ENCODE measurements around the gene ENPP3. TPM values are rescaled to one million over a fixed set of nuclear protein-coding genes. Genes with fewer than 3 reads are reported as not detected.

The ENPP3 gene
- total and polyA plus RNA-seq, 2 experiments from 2014 or later, result not detected

DNA sequence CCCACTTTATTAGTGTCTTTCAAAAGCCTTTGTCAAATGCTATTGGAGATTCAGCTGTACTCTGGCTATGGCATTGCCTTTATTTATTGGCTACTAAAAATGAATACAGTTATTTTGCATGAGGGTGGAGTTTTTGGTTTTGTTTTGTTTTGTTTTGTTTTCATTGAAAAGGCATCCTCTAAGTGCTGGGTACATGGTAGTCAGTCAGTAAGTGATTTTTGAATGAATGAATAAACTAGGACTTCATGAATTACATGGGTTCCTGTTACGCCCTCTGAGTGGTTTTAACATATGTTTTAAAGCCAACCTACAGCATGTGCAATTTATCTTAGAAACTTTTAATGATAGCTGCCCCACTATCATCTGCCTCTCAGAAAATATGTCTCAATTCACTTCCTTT lies 131.9 kb downstream of the ENPP3 start:
- Histone ChIP-seq H4K20me1 (replicated peaks; ENCODE audit: insufficient read depth) (no peaks in the 10 kb centered on the region), H3K4me2 (no peak overlapping the region), H3K9me2 (ENCODE audit: insufficient read depth) (no peaks in the 10 kb centered on the region), H3K27ac (ENCODE audit: low read depth) (no peak overlapping the region), H3K27me3 (ENCODE audit: insufficient read depth) (no peaks in the 10 kb centered on the region), H2AFZ (no peak overlapping the region), H3K79me2 (replicated peaks; ENCODE audit: insufficient read depth) (no peaks in the 10 kb centered on the region), H3K4me1 (ENCODE audit: insufficient read depth) (no peaks in the 10 kb centered on the region), H3K36me3 (ENCODE audit: insufficient read depth) (no peaks in the 10 kb centered on the region), H3K4me3 (no peak overlapping the region), H3F3A (replicated peaks; ENCODE audit: low read depth) (no peaks in the 10 kb centered on the region)
- no peak for TF ChIP-seq EZH2phosphoT487 (IDR thresholded peaks at IDR 0.05; ENCODE audit: unreplicated experiment)
- H3K27ac Mint-ChIP-seq, result no peak overlapping the region
- peaks cover 4% of the 10 kb centered on the region; the same call in 2 of the 3 replicates for H3K4me1 Mint-ChIP-seq
- DNase-seq (ENCODE audit: low spot score) (no peak), ATAC-seq (no peak)
- no peaks in the 10 kb centered on the region for H3K9me3 Mint-ChIP-seq
- H3K4me3 Mint-ChIP-seq, result no peak overlapping the region
- H3K36me3 Mint-ChIP-seq (ENCODE audit: low read depth), result no peaks in the 10 kb centered on the region
- H3K27me3 Mint-ChIP-seq (ENCODE audit: insufficient read depth, low read depth, poor library complexity), result peaks cover 2% of the 10 kb centered on the region

DNA sequence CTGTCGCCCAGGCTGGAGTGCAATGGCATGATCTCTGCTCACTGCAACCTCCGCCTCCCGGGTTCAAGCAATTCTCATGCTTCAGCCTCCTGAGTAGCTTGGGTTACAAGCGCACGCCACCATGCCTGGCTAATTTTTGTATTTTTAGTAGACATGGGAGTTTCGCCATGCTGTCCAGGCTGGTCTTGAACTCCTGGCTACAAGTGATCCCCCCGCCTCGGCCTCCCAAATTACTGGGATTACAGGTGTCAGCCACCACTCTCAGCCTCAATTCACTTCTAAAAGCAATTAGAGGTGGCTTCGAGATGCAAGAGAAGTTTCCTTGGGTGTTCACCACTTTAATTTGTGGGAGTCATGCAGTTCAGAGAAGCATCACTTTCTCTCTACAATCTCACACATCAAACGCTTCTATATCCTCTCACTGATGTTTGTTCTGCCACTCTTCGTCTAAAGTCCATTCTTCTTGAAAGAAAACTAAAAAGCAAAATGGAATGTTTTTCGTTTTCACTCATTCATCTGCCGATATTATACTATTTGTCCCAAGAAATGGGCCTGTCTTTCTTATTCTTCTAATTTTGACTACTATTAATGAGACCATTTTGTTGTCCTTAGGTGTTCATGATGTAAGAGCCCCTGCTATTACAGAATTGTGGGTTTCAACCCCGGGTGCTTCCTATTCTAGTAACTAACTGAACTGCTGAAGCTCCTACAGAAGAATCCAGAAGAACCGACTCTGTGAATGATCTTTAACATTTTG lies 132.5 kb downstream of the ENPP3 start:
- Histone ChIP-seq H3K4me1 (ENCODE audit: insufficient read depth) (no peaks in the 10 kb centered on the region), H3K27ac (ENCODE audit: low read depth) (no peak overlapping the region), H3F3A (replicated peaks; ENCODE audit: low read depth) (no peaks in the 10 kb centered on the region), H3K9me2 (ENCODE audit: insufficient read depth) (no peaks in the 10 kb centered on the region), H3K27me3 (ENCODE audit: insufficient read depth) (no peaks in the 10 kb centered on the region), H2AFZ (no peak overlapping the region), H4K20me1 (replicated peaks; ENCODE audit: insufficient read depth) (no peaks in the 10 kb centered on the region), H3K36me3 (ENCODE audit: insufficient read depth) (no peaks in the 10 kb centered on the region), H3K79me2 (replicated peaks; ENCODE audit: insufficient read depth) (no peaks in the 10 kb centered on the region), H3K4me3 (no peak overlapping the region), H3K4me2 (no peak overlapping the region)
- no peak for DNase-seq (ENCODE audit: low spot score)
- H3K27ac Mint-ChIP-seq, result no peak overlapping the region
- no peaks in the 10 kb centered on the region for H3K9me3 Mint-ChIP-seq
- H3K4me3 Mint-ChIP-seq, result no peak overlapping the region
- H3K4me1 Mint-ChIP-seq, result peaks cover 4% of the 10 kb centered on the region; the same call in 2 of the 3 replicates
- peaks cover 2% of the 10 kb centered on the region for H3K27me3 Mint-ChIP-seq (ENCODE audit: insufficient read depth, low read depth, poor library complexity)
- ATAC-seq, result no peak
- H3K36me3 Mint-ChIP-seq (ENCODE audit: low read depth), result no peaks in the 10 kb centered on the region
- TF ChIP-seq JUNB (IDR thresholded peaks at IDR 0.05; ENCODE audit: unreplicated experiment), result no peak
- TF ChIP-seq, protein P1, sequence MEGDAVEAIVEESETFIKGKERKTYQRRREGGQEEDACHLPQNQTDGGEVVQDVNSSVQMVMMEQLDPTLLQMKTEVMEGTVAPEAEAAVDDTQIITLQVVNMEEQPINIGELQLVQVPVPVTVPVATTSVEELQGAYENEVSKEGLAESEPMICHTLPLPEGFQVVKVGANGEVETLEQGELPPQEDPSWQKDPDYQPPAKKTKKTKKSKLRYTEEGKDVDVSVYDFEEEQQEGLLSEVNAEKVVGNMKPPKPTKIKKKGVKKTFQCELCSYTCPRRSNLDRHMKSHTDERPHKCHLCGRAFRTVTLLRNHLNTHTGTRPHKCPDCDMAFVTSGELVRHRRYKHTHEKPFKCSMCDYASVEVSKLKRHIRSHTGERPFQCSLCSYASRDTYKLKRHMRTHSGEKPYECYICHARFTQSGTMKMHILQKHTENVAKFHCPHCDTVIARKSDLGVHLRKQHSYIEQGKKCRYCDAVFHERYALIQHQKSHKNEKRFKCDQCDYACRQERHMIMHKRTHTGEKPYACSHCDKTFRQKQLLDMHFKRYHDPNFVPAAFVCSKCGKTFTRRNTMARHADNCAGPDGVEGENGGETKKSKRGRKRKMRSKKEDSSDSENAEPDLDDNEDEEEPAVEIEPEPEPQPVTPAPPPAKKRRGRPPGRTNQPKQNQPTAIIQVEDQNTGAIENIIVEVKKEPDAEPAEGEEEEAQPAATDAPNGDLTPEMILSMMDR (conservative IDR thresholded peaks at IDR 0.05; ENCODE audit: low read depth in 2 of 2), result no peak
- TF ChIP-seq EZH2phosphoT487 (IDR thresholded peaks at IDR 0.05; ENCODE audit: unreplicated experiment), result no peak
- TF ChIP-seq NANOG (IDR thresholded peaks at IDR 0.05; ENCODE audit: borderline replicate concordance), result no peak
- TF ChIP-seq STAT1 (IDR thresholded peaks at IDR 0.05; ENCODE audit: unreplicated experiment), result no peak
- TF ChIP-seq, protein P2, sequence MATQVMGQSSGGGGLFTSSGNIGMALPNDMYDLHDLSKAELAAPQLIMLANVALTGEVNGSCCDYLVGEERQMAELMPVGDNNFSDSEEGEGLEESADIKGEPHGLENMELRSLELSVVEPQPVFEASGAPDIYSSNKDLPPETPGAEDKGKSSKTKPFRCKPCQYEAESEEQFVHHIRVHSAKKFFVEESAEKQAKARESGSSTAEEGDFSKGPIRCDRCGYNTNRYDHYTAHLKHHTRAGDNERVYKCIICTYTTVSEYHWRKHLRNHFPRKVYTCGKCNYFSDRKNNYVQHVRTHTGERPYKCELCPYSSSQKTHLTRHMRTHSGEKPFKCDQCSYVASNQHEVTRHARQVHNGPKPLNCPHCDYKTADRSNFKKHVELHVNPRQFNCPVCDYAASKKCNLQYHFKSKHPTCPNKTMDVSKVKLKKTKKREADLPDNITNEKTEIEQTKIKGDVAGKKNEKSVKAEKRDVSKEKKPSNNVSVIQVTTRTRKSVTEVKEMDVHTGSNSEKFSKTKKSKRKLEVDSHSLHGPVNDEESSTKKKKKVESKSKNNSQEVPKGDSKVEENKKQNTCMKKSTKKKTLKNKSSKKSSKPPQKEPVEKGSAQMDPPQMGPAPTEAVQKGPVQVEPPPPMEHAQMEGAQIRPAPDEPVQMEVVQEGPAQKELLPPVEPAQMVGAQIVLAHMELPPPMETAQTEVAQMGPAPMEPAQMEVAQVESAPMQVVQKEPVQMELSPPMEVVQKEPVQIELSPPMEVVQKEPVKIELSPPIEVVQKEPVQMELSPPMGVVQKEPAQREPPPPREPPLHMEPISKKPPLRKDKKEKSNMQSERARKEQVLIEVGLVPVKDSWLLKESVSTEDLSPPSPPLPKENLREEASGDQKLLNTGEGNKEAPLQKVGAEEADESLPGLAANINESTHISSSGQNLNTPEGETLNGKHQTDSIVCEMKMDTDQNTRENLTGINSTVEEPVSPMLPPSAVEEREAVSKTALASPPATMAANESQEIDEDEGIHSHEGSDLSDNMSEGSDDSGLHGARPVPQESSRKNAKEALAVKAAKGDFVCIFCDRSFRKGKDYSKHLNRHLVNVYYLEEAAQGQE (IDR thresholded peaks at IDR 0.05; ENCODE audit: unreplicated experiment), result no peak
- no peak for TF ChIP-seq CREB1 (CRISPR knock-in tag; IDR thresholded peaks at IDR 0.05; ENCODE audit: low read depth)
- no peak for TF ChIP-seq ZNF114 (CRISPR knock-in tag; IDR thresholded peaks at IDR 0.05)
- no peak for TF ChIP-seq POLR2AphosphoS5 (IDR thresholded peaks at IDR 0.05; ENCODE audit: low read depth)
- TF ChIP-seq, protein P3, sequence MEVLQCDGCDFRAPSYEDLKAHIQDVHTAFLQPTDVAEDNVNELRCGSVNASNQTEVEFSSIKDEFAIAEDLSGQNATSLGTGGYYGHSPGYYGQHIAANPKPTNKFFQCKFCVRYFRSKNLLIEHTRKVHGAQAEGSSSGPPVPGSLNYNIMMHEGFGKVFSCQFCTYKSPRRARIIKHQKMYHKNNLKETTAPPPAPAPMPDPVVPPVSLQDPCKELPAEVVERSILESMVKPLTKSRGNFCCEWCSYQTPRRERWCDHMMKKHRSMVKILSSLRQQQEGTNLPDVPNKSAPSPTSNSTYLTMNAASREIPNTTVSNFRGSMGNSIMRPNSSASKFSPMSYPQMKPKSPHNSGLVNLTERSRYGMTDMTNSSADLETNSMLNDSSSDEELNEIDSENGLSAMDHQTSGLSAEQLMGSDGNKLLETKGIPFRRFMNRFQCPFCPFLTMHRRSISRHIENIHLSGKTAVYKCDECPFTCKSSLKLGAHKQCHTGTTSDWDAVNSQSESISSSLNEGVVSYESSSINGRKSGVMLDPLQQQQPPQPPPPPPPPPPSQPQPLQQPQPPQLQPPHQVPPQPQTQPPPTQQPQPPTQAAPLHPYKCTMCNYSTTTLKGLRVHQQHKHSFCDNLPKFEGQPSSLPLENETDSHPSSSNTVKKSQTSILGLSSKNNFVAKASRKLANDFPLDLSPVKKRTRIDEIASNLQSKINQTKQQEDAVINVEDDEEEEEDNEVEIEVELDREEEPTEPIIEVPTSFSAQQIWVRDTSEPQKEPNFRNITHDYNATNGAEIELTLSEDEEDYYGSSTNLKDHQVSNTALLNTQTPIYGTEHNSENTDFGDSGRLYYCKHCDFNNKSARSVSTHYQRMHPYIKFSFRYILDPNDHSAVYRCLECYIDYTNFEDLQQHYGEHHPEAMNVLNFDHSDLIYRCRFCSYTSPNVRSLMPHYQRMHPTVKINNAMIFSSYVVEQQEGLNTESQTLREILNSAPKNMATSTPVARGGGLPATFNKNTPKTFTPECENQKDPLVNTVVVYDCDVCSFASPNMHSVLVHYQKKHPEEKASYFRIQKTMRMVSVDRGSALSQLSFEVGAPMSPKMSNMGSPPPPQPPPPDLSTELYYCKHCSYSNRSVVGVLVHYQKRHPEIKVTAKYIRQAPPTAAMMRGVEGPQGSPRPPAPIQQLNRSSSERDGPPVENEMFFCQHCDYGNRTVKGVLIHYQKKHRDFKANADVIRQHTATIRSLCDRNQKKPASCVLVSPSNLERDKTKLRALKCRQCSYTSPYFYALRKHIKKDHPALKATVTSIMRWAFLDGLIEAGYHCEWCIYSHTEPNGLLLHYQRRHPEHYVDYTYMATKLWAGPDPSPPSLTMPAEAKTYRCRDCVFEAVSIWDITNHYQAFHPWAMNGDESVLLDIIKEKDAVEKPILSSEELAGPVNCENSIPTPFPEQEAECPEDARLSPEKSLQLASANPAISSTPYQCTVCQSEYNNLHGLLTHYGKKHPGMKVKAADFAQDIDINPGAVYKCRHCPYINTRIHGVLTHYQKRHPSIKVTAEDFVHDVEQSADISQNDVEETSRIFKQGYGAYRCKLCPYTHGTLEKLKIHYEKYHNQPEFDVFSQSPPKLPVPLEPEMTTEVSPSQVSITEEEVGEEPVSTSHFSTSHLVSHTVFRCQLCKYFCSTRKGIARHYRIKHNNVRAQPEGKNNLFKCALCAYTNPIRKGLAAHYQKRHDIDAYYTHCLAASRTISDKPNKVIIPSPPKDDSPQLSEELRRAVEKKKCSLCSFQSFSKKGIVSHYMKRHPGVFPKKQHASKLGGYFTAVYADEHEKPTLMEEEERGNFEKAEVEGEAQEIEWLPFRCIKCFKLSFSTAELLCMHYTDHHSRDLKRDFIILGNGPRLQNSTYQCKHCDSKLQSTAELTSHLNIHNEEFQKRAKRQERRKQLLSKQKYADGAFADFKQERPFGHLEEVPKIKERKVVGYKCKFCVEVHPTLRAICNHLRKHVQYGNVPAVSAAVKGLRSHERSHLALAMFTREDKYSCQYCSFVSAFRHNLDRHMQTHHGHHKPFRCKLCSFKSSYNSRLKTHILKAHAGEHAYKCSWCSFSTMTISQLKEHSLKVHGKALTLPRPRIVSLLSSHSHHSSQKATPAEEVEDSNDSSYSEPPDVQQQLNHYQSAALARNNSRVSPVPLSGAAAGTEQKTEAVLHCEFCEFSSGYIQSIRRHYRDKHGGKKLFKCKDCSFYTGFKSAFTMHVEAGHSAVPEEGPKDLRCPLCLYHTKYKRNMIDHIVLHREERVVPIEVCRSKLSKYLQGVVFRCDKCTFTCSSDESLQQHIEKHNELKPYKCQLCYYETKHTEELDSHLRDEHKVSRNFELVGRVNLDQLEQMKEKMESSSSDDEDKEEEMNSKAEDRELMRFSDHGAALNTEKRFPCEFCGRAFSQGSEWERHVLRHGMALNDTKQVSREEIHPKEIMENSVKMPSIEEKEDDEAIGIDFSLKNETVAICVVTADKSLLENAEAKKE (CRISPR knock-in tag; IDR thresholded peaks at IDR 0.05), result no peak
